Ovary (tissue), 3 donors: ENCODE data around the gene ROCK1.

Experiments used
- EP300 ChIP-seq: sonication (generic); formaldehyde crosslinking; IDR thresholded peaks from one replicate; pipeline ENCODE4 v1.6.1; 2017; ENCODE audit warnings: antibody characterized with exemption
- POLR2A ChIP-seq: fragments of 450-650 bp; IDR thresholded peaks from one replicate; pipeline ENCODE4 v1.6.1; 2017; ENCODE audit warnings: antibody characterized with exemption, mild to moderate bottlenecking, moderate library complexity
- TF ChIP-seq, protein P1 (sequence below), 3 donors: fragments of 450-650 bp in 2 of 3; fragments of 200-600 bp in 1 of 3; IDR thresholded peaks; one replicate each; pipeline versions ENCODE4 v1.5.1 to v1.8.0; 2016 to 2022; ENCODE audit warnings: antibody characterized with exemption in 3 of 3, mild to moderate bottlenecking in 1 of 3
- donor health status: DM: no; HTN: no; CAD: no.

DNA sequence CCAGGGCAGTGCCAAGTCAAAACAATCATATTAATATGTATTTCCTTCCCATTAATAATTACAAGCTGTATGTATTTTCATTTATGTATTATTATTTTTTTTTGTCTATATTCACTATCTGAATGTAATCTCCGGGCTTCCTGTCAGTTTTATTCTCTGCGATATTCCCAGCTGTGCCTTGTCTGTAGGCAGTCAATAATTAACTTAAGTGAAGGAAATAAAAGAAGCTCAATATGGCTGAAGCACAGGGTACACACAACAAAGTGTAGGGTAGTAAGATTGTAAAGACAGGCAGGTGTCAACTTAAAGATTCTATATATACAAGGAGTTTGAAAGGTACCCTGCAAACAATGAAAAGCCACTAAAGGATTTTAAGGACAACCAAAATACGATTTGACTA, 122.9 kb downstream of the ROCK1 start:
- TF ChIP-seq, protein P1, sequence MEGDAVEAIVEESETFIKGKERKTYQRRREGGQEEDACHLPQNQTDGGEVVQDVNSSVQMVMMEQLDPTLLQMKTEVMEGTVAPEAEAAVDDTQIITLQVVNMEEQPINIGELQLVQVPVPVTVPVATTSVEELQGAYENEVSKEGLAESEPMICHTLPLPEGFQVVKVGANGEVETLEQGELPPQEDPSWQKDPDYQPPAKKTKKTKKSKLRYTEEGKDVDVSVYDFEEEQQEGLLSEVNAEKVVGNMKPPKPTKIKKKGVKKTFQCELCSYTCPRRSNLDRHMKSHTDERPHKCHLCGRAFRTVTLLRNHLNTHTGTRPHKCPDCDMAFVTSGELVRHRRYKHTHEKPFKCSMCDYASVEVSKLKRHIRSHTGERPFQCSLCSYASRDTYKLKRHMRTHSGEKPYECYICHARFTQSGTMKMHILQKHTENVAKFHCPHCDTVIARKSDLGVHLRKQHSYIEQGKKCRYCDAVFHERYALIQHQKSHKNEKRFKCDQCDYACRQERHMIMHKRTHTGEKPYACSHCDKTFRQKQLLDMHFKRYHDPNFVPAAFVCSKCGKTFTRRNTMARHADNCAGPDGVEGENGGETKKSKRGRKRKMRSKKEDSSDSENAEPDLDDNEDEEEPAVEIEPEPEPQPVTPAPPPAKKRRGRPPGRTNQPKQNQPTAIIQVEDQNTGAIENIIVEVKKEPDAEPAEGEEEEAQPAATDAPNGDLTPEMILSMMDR (IDR thresholded peaks at IDR 0.05): no peak
- TF ChIP-seq EP300 (no peak), POLR2A (no peak)
